NCI-H187 treated with DMSO at 0.1 percent for 48 hours (cell line): ENCODE measurements around the gene CNOT8.
"Not testable (repeated sequence)": the region's sequence is repeated elsewhere in the genome, so short reads cannot be mapped to it uniquely, and the experiment has no call there.

ENCODE experiments used
- DNase-seq: peaks from one replicate; lab custom pipeline; 2025; lab: John Stamatoyannopoulos, UW

The CNOT8 gene

GRCh38 chr5:154858297-154858971 is at the start of gene CNOT8:
TSS of gene CNOT8 (plus strand) at chr5:154858627. CDS start at chr5:154863279, 4,652 bp downstream.
- peak; percentile 76 for DNase-seq

DNA sequence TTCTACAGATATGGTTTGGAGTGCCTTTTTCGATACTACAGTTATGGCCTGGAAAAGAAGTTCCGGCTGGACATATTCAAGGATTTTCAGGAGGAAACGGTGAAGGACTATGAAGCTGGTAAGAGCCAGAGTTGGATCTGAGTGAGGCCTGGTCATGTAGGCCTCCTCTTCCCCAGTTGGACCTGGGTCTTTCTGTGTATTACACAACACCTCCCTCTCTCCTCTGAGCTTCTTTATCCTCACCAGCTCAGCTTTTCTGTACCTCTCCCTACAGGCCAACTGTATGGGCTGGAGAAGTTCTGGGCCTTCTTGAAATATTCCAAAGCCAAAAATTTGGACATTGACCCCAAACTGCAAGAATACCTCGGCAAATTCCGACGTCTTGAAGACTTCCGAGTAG is 47.2 kb upstream of the CNOT8 start:
- no peak for DNase-seq

DNA sequence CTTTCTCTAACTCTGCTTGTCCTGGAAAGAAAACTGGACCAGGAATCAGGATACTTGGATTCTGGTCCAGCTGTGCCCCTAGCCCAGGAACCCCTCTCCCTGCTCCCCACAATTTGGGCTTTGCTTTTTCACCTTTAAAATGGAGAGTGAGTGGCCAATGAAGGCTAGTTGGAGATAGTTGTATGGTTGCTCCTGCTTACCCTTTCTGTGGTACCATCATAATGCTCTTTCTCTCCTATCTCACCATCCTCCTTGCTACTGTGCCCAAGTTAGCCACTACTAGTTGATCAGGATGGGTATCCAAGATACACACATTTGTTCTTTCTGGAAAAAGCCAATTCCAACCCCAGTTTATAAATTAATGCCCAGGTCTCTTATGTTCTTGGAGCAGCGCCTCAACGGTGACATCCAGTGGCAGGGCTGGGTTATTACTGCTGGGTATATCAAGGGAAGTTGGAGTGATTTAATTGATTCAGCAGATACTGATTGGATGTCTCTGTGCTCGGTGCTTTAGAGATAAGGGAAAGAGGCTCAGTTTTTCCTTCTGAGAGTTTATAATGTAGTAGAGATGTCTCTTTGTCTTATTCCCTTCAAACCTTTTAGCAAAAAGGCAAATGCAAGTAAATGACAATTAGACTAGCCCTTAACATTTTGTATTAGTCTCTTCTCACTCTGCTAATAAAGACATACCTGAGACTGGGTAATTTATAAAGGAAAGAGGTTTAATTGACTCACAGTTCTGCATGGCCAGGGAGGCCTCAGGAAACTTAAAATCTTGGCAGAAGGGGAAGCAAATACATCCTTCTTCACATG is 46.6 kb upstream of the CNOT8 start:
- no peak for DNase-seq

GRCh38 chr5:154813158-154813557 is 45.3 kb upstream of the CNOT8 start:
- no peak for DNase-seq

- DNase-seq, result no peak
These were observed 44.7 kb upstream of the CNOT8 start for GRCh38 chr5:154813736-154814135.

DNA sequence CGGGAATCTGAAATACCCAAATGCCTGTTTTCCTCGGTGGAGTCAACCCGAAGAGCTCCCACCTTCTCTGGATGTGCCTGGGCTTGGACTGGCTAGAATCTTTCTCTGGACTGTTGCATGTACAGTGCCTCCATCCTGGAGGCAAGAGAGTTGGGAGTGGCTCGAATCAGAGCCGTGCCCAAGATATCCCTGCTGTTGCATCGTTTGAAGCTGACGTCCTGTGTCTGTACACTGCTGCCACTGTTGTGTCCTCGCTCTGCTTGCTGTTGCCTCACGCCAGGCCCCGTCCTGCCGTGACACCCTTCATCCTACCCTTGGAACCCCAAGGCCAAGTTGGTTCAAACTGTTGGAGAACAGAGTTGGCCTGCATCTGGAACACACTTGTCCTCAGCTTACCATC is 43.4 kb upstream of the CNOT8 start:
- no peak for DNase-seq

GRCh38 chr5:154815684-154816247 is 42.7 kb upstream of the CNOT8 start:
- DNase-seq, result no peak

- no peak for DNase-seq
These were observed 41.4 kb upstream of the CNOT8 start for GRCh38 chr5:154816891-154817492.

GRCh38 chr5:154817815-154818214 is 40.6 kb upstream of the CNOT8 start:
- DNase-seq, result no peak

DNA sequence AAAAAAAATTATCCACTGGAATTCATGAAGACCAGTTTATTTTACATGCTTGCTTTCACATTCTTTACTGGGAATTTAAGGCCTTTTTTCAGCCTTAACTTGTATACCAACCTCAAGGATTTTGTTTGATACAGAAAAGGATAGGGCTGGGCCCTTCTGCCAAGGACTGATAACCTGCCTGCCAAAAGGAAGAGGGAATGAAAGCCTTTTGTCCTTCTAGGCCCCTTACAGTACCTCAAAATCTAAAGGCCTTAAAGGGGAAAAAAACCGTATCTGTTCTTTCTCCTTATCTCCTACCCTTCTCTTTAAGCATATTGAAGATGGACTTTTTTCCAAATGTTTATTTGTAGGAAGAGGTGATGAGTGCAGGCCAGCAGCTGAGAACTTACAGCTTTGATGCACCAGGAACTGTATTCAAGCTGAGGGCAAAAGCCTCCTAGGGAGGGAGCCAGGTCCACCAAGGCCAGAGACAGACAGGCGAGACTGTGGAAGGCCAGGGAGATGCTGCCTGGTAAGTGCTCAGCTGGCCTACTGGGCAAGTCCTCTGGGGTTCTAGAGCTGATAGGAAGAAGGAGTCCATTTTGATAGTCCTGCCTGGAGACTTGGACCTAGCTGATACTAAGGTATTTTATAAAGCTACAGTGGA is 39.8 kb upstream of the CNOT8 start:
- DNase-seq, result no peak

DNA sequence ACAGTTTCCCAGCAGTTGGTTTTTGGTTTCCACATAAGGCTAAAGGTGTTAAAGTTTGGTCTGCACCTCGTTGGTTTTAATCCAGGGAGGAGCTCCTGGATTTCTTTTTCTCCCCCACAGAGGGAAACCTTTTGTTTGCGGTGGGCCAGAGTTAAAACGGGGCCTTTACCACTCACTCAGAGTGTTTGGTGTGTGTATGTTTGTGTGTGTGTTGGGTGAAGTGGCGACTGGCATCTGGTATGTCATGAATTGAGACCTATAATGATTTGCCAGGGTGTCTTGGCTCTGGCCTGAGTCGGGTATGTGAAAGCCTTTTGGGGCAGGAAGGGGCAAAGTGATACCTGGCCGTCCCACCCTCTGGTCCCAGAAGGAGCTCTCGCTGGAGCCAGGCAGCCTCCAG is 38.9 kb upstream of the CNOT8 start:
- no peak for DNase-seq

DNA sequence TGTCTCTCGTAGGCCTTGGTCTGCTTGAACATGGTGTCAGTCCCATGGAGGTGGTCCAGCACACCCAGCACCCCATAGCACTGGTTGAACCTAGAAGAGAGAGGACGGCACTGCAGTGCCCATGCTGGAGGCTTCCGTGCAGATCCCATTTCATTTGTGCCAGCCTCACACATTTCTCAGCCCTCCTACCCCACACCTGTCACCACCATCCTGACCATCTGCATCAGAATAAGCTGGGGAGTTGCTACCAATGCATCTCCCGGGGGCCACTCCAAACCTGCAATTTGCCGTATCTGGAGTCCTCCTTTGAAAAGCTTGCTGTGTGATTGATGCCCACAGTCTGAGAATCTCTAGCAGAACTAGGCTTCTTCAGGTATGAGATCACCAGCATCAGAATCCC is 38.0 kb upstream of the CNOT8 start:
- no peak for DNase-seq

- not testable (repeated sequence) for DNase-seq
These were observed 35.5 kb upstream of the CNOT8 start for GRCh38 chr5:154822896-154823295.

DNA sequence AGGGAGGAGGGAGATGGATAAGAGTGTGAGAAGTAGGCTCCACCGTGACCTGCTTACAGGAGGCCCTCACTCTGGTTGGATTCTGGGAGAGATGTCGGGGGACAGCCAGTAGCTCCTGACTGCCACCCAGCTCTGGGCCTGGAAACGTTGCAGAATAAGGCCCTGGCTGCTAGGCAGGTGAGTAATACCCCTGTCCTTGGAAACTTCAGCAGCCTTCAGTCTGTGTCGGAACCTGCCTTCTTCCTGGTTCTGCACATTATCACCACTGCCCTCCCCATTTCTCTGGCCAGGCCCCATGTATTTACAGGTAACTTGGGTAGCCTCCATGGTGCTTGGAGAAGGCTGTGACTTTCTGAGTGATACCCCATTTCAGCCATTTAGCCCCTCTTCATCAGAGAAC is 34.8 kb upstream of the CNOT8 start:
- DNase-seq, result no peak

DNA sequence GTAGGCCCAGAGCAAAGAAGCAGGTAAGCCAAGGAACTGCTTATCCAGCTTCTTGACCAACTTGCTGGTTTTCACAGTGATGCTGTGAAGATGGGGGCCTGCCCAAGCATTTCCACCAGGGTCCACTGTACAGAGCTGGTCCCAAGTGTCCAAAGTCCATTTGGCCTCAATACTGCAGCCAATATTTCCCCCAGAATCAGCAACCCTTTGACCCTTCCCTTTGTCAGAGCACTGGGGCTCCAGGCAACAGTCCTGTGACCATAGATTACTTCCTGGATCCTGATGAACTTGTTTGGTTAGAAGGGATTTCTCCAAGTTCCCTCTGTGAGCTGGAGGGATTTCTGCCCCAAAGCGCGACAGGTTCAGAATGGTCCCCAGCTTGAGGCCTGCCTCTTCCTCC is 34.4 kb upstream of the CNOT8 start:
- no peak for DNase-seq

- no peak for DNase-seq
These were observed 29.2 kb upstream of the CNOT8 start for GRCh38 chr5:154829181-154829588.

- no peak for DNase-seq
These were observed 28.7 kb upstream of the CNOT8 start for GRCh38 chr5:154829589-154830218.

- DNase-seq, result no peak
These were observed 28.2 kb upstream of the CNOT8 start for GRCh38 chr5:154830219-154830595.

GRCh38 chr5:154830596-154830995 is 27.8 kb upstream of the CNOT8 start:
- DNase-seq, result no peak

DNA sequence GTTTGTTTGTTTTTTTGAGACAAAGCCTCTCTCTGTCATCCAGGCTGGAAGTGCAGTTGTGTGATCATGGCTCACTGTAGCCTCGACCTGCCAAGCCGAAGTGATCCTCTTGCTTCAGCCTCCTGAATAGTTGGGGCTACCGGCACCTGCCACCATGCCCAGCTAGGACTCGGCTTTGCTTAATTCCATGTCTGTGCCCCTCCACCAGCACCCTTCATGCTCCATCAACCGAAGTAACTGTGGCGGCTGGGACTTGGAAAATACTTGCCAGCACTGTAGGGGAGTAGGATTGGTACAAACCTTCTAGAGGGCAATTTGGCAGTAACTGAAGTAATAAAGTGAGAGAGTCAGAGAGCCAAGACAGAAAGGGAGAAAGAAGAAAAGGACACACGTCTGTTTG is 27.0 kb upstream of the CNOT8 start:
- DNase-seq, result no peak

DNA sequence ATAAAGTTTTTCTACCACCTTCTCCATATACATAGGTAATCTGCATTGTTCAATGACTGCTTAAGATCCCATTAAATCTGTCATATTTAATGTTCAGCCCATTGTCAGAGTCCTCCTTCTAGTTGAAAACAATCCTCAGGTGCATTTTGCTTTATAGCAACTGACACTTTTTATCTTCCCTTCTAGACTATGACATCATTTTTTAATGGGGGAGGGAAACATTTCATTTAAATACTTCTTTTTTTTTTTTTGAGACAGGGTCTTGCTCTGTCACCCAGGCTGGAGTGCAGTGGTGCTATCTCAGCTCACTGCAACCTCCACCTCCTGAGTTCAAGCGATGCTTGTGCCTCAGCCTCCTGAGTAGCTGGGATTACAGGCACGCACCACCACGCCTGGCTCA is 25.6 kb upstream of the CNOT8 start:
- DNase-seq, result not testable (repeated sequence)

DNA sequence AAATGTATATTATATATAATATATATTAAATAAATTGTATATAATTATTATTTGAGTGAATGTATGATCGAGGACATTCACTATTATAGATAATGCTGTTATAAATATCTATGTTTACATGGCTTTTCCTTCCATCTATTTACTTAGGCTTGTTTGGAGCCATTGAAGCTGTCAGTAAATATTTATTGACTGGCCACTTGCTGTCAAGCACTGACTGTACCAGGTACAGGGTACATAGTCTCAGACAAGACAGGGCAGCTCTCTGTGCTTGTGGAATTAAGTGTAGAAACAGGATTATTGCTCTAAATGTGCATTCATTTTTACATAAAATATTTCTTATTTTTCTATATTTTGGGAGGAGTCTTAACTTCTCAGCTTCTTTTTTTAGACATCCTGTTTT is 24.4 kb upstream of the CNOT8 start:
- no peak for DNase-seq
